ENCODE results near the gene CNPY1.

CNPY1 gene

GRCh38 chr7:155576900-155577508 is 30.6 kb upstream of the CNPY1 start:
- DNase-seq: no peak
- Histone ChIP-seq H3K9me3 (ENCODE audit: severe bottlenecking) (no peaks in the 10 kb centered on the region), H3K27me3 (ENCODE audit: insufficient read depth, low read depth, severe bottlenecking) (no peaks in the 10 kb centered on the region), H3K27ac (no peak overlapping the region), H3K36me3 (no peaks in the 10 kb centered on the region), H3K4me3 (ENCODE audit: low read depth, low read length) (no peak overlapping the region)
- no peak for TF ChIP-seq CTCF (IDR thresholded peaks at IDR 0.05; ENCODE audit: low read depth, low read length)

GRCh38 chr7:155576416-155576815 is 30.1 kb upstream of the CNPY1 start:
- DNase-seq: no peak
- Histone ChIP-seq H3K36me3 (no peaks in the 10 kb centered on the region), H3K27me3 (ENCODE audit: insufficient read depth, low read depth, severe bottlenecking) (no peaks in the 10 kb centered on the region), H3K4me3 (ENCODE audit: low read depth, low read length) (no peak overlapping the region), H3K27ac (no peak overlapping the region), H3K9me3 (ENCODE audit: severe bottlenecking) (no peaks in the 10 kb centered on the region)
- no peak for TF ChIP-seq CTCF (IDR thresholded peaks at IDR 0.05; ENCODE audit: low read depth, low read length)

- no peak overlapping the region for H3K4me3 ChIP-seq (ENCODE audit: low read depth, low read length)
- no peaks in the 10 kb centered on the region for H3K27me3 ChIP-seq (ENCODE audit: insufficient read depth, low read depth, severe bottlenecking)
- H3K27ac ChIP-seq: no peak overlapping the region
- no peaks in the 10 kb centered on the region for H3K36me3 ChIP-seq
- DNase-seq: no peak
- H3K9me3 ChIP-seq (ENCODE audit: severe bottlenecking): no peaks in the 10 kb centered on the region
- no peak for TF ChIP-seq CTCF (IDR thresholded peaks at IDR 0.05; ENCODE audit: low read depth, low read length)
Measured at GRCh38 chr7:155574556-155575290, 28.4 kb upstream of the CNPY1 start.

- Histone ChIP-seq H3K9me3 (ENCODE audit: severe bottlenecking) (no peaks in the 10 kb centered on the region), H3K27ac (no peak overlapping the region), H3K36me3 (no peaks in the 10 kb centered on the region), H3K27me3 (ENCODE audit: insufficient read depth, low read depth, severe bottlenecking) (no peaks in the 10 kb centered on the region), H3K4me3 (ENCODE audit: low read depth, low read length) (no peak overlapping the region)
- TF ChIP-seq CTCF (IDR thresholded peaks at IDR 0.05; ENCODE audit: low read depth, low read length): 0 out of 2 replicates have a peak, but pooled peaks have one; percentile 15
- DNase-seq: no peak
Measured at GRCh38 chr7:155571581-155572345, 25.4 kb upstream of the CNPY1 start.

- no peak for TF ChIP-seq CTCF (IDR thresholded peaks at IDR 0.05; ENCODE audit: low read depth, low read length)
- Histone ChIP-seq H3K9me3 (ENCODE audit: severe bottlenecking) (no peaks in the 10 kb centered on the region), H3K27me3 (ENCODE audit: insufficient read depth, low read depth, severe bottlenecking) (no peaks in the 10 kb centered on the region)
Measured at GRCh38 chr7:155570991-155571390, 24.6 kb upstream of the CNPY1 start.

More at GRCh38 chr7:155570991-155571390, 24.6 kb upstream of the CNPY1 start:
- H3K36me3 ChIP-seq: no peaks in the 10 kb centered on the region
- no peak for DNase-seq
- no peak overlapping the region for H3K27ac ChIP-seq
- no peak overlapping the region for H3K4me3 ChIP-seq (ENCODE audit: low read depth, low read length)
